ENCODE data around the gene ERG.
A peak's percentile ranks its signal among the peaks of the same experiment; 100 is the strongest.

Gene ERG

GRCh38 chr21:38524168-38525153 is 26.2 kb upstream of the ERG start:
- H3K27me3 ChIP-seq (ENCODE audit: control insufficient read depth in 1 of 2, insufficient read depth in 2 of 2, low read length in 2 of 2) = no peaks in the 10 kb centered on the region
- no peak overlapping the region for H3K27ac ChIP-seq (ENCODE audit: low read depth, low read length)
- no peaks in the 10 kb centered on the region for H3K9me3 ChIP-seq (ENCODE audit: control insufficient read depth in 1 of 2, low read length in 2 of 2)
- no peaks in the 10 kb centered on the region for H3K36me3 ChIP-seq (ENCODE audit: control insufficient read depth in 1 of 2, insufficient read depth in 2 of 2, low read length in 2 of 2)
- H3K4me3 ChIP-seq (ENCODE audit: low read depth in 1 of 2, low read length in 2 of 2) = no peak overlapping the region
- H3K4me1 ChIP-seq (ENCODE audit: control insufficient read depth in 1 of 2, insufficient read depth in 2 of 2, low read length in 2 of 2) = peaks cover 8% of the 10 kb centered on the region in 2 donors
- no peak overlapping the region for H3K9ac ChIP-seq (ENCODE audit: low read depth in 1 of 2, low read length in 2 of 2)

GRCh38 chr21:38520511-38520910 is 22.2 kb upstream of the ERG start:
- H3K4me3 ChIP-seq (ENCODE audit: low read depth in 1 of 2, low read length in 2 of 2) = no peak overlapping the region
- H3K4me1 ChIP-seq (ENCODE audit: control insufficient read depth in 1 of 2, insufficient read depth in 2 of 2, low read length in 2 of 2) = no peaks in the 10 kb centered on the region
- H3K36me3 ChIP-seq (ENCODE audit: control insufficient read depth in 1 of 2, insufficient read depth in 2 of 2, low read length in 2 of 2) = no peaks in the 10 kb centered on the region
- no peak overlapping the region for H3K27ac ChIP-seq (ENCODE audit: low read depth, low read length)
- no peak overlapping the region for H3K9ac ChIP-seq (ENCODE audit: low read depth in 1 of 2, low read length in 2 of 2)
- no peaks in the 10 kb centered on the region for H3K9me3 ChIP-seq (ENCODE audit: control insufficient read depth in 1 of 2, low read length in 2 of 2)
- no peaks in the 10 kb centered on the region for H3K27me3 ChIP-seq (ENCODE audit: control insufficient read depth in 1 of 2, insufficient read depth in 2 of 2, low read length in 2 of 2)

DNA sequence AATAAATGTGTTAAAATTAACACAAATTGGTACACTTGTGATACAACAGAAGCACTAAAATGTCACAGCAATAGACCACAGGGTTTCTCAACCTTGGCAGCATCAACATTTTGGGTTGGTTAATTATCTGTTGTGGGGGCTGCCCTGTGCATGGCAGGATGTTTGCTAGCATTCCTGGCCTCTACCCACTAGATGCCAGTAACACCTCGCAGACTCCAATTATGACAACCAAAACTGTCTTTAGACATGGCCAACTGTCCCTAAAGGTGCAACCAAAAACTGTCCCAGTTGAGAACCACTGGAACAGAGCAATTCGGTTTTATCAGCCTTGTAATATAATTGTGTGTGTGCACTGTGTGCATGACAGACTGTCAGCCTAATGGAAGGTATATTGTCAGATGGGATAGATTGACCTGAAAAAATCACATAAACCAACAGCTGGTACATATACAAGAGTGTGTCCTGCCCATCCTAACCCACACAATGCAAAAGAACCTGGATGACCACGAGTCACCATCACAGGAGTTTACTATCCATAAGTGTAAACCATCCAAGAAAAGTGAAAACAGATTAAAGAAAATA is 13.5 kb upstream of the ERG start:
- Histone ChIP-seq H3K9me3 (ENCODE audit: control insufficient read depth in 1 of 2, low read length in 2 of 2) (no peaks in the 10 kb centered on the region), H3K4me1 (ENCODE audit: control insufficient read depth in 1 of 2, insufficient read depth in 2 of 2, low read length in 2 of 2) (no peaks in the 10 kb centered on the region), H3K27ac (ENCODE audit: low read depth, low read length) (no peak overlapping the region), H3K36me3 (ENCODE audit: control insufficient read depth in 1 of 2, insufficient read depth in 2 of 2, low read length in 2 of 2) (no peaks in the 10 kb centered on the region), H3K27me3 (ENCODE audit: control insufficient read depth in 1 of 2, insufficient read depth in 2 of 2, low read length in 2 of 2) (no peaks in the 10 kb centered on the region), H3K9ac (ENCODE audit: low read depth in 1 of 2, low read length in 2 of 2) (no peak overlapping the region), H3K4me3 (ENCODE audit: low read depth in 1 of 2, low read length in 2 of 2) (no peak overlapping the region)

DNA sequence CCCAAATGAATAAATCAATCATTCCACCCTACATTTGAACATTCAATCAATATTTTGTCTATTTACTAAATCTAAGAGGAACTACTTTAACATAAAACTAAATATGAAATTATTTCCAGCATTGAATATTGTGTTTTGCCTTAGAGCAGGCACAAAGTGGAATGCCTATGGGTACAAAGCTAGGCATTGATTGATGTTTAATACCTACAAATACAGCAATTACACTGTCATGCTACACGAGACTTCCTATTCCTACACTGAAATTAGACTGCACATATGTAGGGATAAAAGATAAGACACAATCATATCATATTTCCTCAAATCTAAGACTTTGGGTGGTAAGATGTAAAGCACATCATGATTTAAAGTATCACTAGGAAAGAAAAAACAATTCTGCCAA is 12.9 kb upstream of the ERG start:
- Histone ChIP-seq H3K9ac (ENCODE audit: low read depth in 1 of 2, low read length in 2 of 2) (no peak overlapping the region), H3K36me3 (ENCODE audit: control insufficient read depth in 1 of 2, insufficient read depth in 2 of 2, low read length in 2 of 2) (no peaks in the 10 kb centered on the region), H3K4me3 (ENCODE audit: low read depth in 1 of 2, low read length in 2 of 2) (no peak overlapping the region), H3K27me3 (ENCODE audit: control insufficient read depth in 1 of 2, insufficient read depth in 2 of 2, low read length in 2 of 2) (no peaks in the 10 kb centered on the region), H3K9me3 (ENCODE audit: control insufficient read depth in 1 of 2, low read length in 2 of 2) (no peaks in the 10 kb centered on the region), H3K4me1 (ENCODE audit: control insufficient read depth in 1 of 2, insufficient read depth in 2 of 2, low read length in 2 of 2) (no peaks in the 10 kb centered on the region), H3K27ac (ENCODE audit: low read depth, low read length) (no peak overlapping the region)

DNA sequence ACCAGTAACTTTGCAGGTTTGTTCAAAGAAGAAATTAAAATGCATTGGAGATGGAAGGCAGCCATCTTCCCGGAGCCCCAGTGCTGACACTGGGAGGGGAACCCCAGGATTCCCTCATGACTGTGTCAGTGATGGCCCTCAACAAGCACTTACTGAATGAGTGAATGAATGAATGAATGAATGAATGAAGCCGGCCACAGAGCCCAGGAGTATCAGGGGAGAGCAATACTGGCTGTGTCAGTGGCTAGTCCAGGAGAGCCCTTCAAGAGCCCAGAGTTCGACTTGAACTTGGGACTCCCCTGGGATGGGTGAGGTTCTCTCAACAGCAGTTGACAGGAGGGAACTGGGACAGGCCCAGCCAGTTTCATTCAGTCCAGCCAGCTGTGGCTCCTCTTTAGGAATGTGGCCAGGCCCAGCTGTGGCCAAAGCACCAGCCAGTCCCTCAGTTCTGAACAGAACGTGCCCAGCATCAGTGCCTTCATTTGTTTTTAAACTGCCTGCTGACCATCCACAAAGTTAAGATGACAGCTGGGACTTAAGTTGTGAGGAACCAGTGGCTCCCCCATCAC is 9.2 kb upstream of the ERG start:
- H3K36me3 ChIP-seq (ENCODE audit: control insufficient read depth in 1 of 2, insufficient read depth in 2 of 2, low read length in 2 of 2) = no peaks in the 10 kb centered on the region
- no peaks in the 10 kb centered on the region for H3K4me1 ChIP-seq (ENCODE audit: control insufficient read depth in 1 of 2, insufficient read depth in 2 of 2, low read length in 2 of 2)
- H3K9me3 ChIP-seq (ENCODE audit: control insufficient read depth in 1 of 2, low read length in 2 of 2) = no peaks in the 10 kb centered on the region
- no peak overlapping the region for H3K4me3 ChIP-seq (ENCODE audit: low read depth in 1 of 2, low read length in 2 of 2)
- H3K27me3 ChIP-seq (ENCODE audit: control insufficient read depth in 1 of 2, insufficient read depth in 2 of 2, low read length in 2 of 2) = peaks cover 0 to 3% of the 10 kb centered on the region in 2 donors
- H3K27ac ChIP-seq (ENCODE audit: low read depth, low read length) = no peak overlapping the region
- H3K9ac ChIP-seq (ENCODE audit: low read depth in 1 of 2, low read length in 2 of 2) = no peak overlapping the region

DNA sequence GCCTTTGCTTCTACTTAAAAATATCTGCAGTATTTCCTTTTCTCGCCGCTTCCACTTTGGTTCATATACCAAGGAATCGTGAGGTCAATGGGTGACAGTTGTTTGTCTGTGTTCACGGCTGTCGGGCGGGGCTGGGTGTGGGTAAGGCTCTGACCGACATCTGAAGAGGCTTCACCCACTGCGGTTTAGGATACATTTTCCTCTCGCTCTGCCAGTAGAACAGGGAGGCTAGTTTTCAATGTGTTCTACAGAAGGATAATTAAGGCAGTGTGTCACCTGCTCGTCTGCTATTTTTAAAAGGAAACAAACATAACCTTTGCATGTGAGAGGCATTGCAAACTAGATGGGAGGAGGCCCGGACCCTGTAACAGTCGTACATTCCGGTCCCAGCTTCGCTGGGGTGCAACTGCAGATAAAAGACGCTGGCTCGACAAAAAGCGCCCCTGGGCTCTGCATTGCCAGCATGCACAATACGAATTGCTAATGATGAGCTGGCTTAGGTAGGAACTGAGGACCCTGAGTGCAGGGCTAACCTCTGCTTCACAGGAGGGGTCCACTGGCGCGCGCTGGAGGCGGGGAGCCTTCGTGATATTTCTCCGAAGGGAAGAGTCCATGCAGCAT is 8.5 kb upstream of the ERG start:
- Histone ChIP-seq H3K27me3 (ENCODE audit: control insufficient read depth in 1 of 2, insufficient read depth in 2 of 2, low read length in 2 of 2) (peaks cover 0 to 3% of the 10 kb centered on the region in 2 donors), H3K4me1 (ENCODE audit: control insufficient read depth in 1 of 2, insufficient read depth in 2 of 2, low read length in 2 of 2) (no peaks in the 10 kb centered on the region), H3K27ac (ENCODE audit: low read depth, low read length) (no peak overlapping the region), H3K4me3 (ENCODE audit: low read depth in 1 of 2, low read length in 2 of 2) (peak overlapping the region; percentile 2 to 15), H3K36me3 (ENCODE audit: control insufficient read depth in 1 of 2, insufficient read depth in 2 of 2, low read length in 2 of 2) (no peaks in the 10 kb centered on the region), H3K9ac (ENCODE audit: low read depth in 1 of 2, low read length in 2 of 2) (no peak overlapping the region), H3K9me3 (ENCODE audit: control insufficient read depth in 1 of 2, low read length in 2 of 2) (no peaks in the 10 kb centered on the region)

DNA sequence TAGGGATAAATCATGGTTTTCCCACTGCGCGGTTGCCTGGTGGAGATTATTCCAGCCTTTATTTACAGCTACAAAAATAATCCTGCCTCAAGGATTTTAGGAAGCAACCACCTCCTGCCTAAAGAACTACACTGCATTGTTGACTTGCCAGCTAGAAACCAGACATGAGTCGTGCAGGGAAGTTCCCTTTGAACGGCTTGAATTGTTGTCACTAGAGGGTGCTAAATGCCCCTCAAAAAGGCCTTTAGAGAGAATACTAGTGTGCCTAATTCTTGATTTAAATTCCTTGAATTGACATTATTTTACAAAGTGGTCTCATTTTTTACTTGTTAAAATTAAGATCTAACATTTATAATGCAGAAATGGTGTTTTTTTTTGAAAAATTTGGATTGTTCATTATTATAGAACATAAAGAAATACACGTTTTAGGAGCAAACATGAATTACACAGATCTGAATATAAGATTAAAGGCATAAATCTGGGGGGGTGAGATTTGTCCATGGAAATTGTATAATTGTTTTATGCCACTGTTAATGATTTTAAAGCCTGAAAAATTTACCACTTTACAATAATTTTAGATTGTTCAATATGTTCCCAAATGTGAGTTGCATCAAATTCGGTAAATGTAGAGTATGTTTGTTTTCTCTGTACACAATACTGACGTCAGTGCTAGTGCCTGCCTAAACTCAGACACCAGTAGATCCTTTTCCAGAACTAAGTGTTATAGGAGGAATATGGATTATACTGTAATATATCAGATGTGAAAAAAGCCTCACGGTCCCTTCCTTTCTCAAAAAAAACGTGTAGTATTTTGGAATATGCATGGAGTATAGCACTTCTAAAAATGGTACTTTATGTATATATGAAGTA is 7.6 kb upstream of the ERG start:
- peaks cover 0 to 3% of the 10 kb centered on the region in 2 donors for H3K27me3 ChIP-seq (ENCODE audit: control insufficient read depth in 1 of 2, insufficient read depth in 2 of 2, low read length in 2 of 2)
- no peaks in the 10 kb centered on the region for H3K9me3 ChIP-seq (ENCODE audit: control insufficient read depth in 1 of 2, low read length in 2 of 2)
- no peaks in the 10 kb centered on the region for H3K36me3 ChIP-seq (ENCODE audit: control insufficient read depth in 1 of 2, insufficient read depth in 2 of 2, low read length in 2 of 2)
- no peak overlapping the region for H3K27ac ChIP-seq (ENCODE audit: low read depth, low read length)
- H3K9ac ChIP-seq (ENCODE audit: low read depth in 1 of 2, low read length in 2 of 2) = no peak overlapping the region
- no peak overlapping the region for H3K4me3 ChIP-seq (ENCODE audit: low read depth in 1 of 2, low read length in 2 of 2)
- H3K4me1 ChIP-seq (ENCODE audit: control insufficient read depth in 1 of 2, insufficient read depth in 2 of 2, low read length in 2 of 2) = no peaks in the 10 kb centered on the region

DNA sequence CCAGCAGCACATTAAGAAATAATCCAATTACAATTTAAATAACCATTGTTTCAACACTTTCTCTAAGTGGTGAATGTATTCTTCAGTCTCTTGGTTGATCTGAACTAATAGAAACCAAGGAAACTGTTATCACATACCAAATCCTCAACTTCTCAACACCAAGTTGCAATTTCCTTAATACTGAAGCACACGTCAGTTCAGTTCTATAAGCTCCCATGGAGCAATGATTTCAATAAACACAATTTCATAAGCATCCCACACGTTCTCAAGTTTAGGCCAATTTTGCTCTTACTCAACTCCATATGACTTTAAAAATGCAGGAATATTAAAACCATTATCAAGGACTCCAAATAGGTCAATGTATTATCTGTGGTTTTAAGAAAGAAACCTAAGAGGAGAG is 5.8 kb upstream of the ERG start:
- no peak overlapping the region for H3K27ac ChIP-seq (ENCODE audit: low read depth, low read length)
- H3K9me3 ChIP-seq (ENCODE audit: control insufficient read depth in 1 of 2, low read length in 2 of 2) = no peaks in the 10 kb centered on the region
- no peak overlapping the region for H3K9ac ChIP-seq (ENCODE audit: low read depth in 1 of 2, low read length in 2 of 2)
- H3K4me3 ChIP-seq (ENCODE audit: low read depth in 1 of 2, low read length in 2 of 2) = no peak overlapping the region
- H3K27me3 ChIP-seq (ENCODE audit: control insufficient read depth in 1 of 2, insufficient read depth in 2 of 2, low read length in 2 of 2) = peaks cover 0 to 3% of the 10 kb centered on the region in 2 donors
- H3K4me1 ChIP-seq (ENCODE audit: control insufficient read depth in 1 of 2, insufficient read depth in 2 of 2, low read length in 2 of 2) = no peaks in the 10 kb centered on the region
- H3K36me3 ChIP-seq (ENCODE audit: control insufficient read depth in 1 of 2, insufficient read depth in 2 of 2, low read length in 2 of 2) = no peaks in the 10 kb centered on the region

DNA sequence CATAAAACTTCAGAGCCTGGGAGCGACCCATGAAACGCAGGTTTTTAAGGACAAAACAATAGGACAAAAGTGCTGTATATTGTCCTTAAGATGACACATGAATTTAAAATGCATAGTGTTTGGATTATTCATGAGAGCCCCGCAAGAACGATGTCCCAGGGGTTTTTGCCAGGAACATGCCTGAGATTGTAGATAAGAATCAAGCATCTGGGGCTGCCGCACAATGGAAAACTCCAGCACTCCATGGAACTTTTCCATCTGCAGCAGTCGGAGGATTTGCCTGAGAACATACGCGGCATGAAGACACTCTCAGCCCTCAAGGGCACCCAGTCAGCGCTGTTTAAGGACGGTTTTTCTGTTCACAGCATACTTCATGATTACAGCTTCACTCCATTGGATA is 5.3 kb upstream of the ERG start:
- H3K4me3 ChIP-seq (ENCODE audit: low read depth in 1 of 2, low read length in 2 of 2) = no peak overlapping the region
- H3K9ac ChIP-seq (ENCODE audit: low read depth in 1 of 2, low read length in 2 of 2) = no peak overlapping the region
- H3K27me3 ChIP-seq (ENCODE audit: control insufficient read depth in 1 of 2, insufficient read depth in 2 of 2, low read length in 2 of 2) = peaks cover 0 to 3% of the 10 kb centered on the region in 2 donors
- H3K9me3 ChIP-seq (ENCODE audit: control insufficient read depth in 1 of 2, low read length in 2 of 2) = no peaks in the 10 kb centered on the region
- no peaks in the 10 kb centered on the region for H3K36me3 ChIP-seq (ENCODE audit: control insufficient read depth in 1 of 2, insufficient read depth in 2 of 2, low read length in 2 of 2)
- H3K27ac ChIP-seq (ENCODE audit: low read depth, low read length) = no peak overlapping the region
- no peaks in the 10 kb centered on the region for H3K4me1 ChIP-seq (ENCODE audit: control insufficient read depth in 1 of 2, insufficient read depth in 2 of 2, low read length in 2 of 2)
